ENCODE data around the gene TRIML2. TPM values are rescaled to one million over a fixed set of nuclear protein-coding genes. Genes with fewer than 3 reads are reported as not detected.
"Not testable (repeated sequence)": the region's sequence is repeated elsewhere in the genome, so short reads cannot be mapped to it uniquely, and the experiment has no call there.

Gene TRIML2
- total RNA-seq, 1 donor from 2014 or later, result not detected

- ATAC-seq, result no peak
- intact Hi-C loops (cut with micrococcal nuclease), result no loop called here
- DNase-seq, result no peak
Measured at GRCh38 chr4:188110036-188110435, 633 bp upstream of the TRIML2 start.

- ATAC-seq (no peak), DNase-seq (no peak)
- intact Hi-C loops (cut with micrococcal nuclease), result no loop called here
Measured at GRCh38 chr4:188107931-188108843, 1.2 kb downstream of the TRIML2 start.

GRCh38 chr4:188106454-188106853, 2.9 kb downstream of the TRIML2 start:
- ATAC-seq (no peak), DNase-seq (no peak)
- intact Hi-C loops (cut with micrococcal nuclease), result no loop called here

- no peak for ATAC-seq
- no peak for DNase-seq
- intact Hi-C loops (cut with micrococcal nuclease), result no loop called here
Measured at GRCh38 chr4:188092824-188093223, 16.6 kb downstream of the TRIML2 start.

- no peak for DNase-seq
- ATAC-seq, result no peak
- intact Hi-C loops (cut with micrococcal nuclease), result no loop called here
Measured at GRCh38 chr4:188086858-188087257, 22.5 kb downstream of the TRIML2 start.

- intact Hi-C loops (cut with micrococcal nuclease), result no loop called here
- DNase-seq (no peak), ATAC-seq (no peak)
Measured at GRCh38 chr4:188082796-188083195, 26.6 kb downstream of the TRIML2 start.

- intact Hi-C loops (cut with micrococcal nuclease), result no loop called here
- ATAC-seq, result no peak
- DNase-seq, result no peak
Measured at GRCh38 chr4:188078116-188078515, 31.3 kb downstream of the TRIML2 start.

GRCh38 chr4:188076169-188076568, 33.2 kb downstream of the TRIML2 start:
- intact Hi-C loops (cut with micrococcal nuclease), result no loop called here
- DNase-seq, result no peak
- ATAC-seq, result no peak

- intact Hi-C loops (cut with micrococcal nuclease), result no loop called here
- no peak for DNase-seq
- no peak for ATAC-seq
Measured at GRCh38 chr4:188061083-188061482, 48.3 kb downstream of the TRIML2 start.

- ATAC-seq (no peak), DNase-seq (no peak)
- intact Hi-C loops (cut with micrococcal nuclease), result no loop called here
Measured at GRCh38 chr4:188053302-188053701, 56.1 kb downstream of the TRIML2 start.

GRCh38 chr4:188046657-188047056, 62.7 kb downstream of the TRIML2 start:
- DNase-seq (no peak), ATAC-seq (no peak)
- intact Hi-C loops (cut with micrococcal nuclease), result no loop called here

- ATAC-seq; intact Hi-C loops (cut with micrococcal nuclease); DNase-seq: not testable (repeated sequence)
Measured at GRCh38 chr4:188045461-188045860, 63.9 kb downstream of the TRIML2 start.

- intact Hi-C loops (cut with micrococcal nuclease), result no loop called here
- ATAC-seq (no peak), DNase-seq (no peak)
Measured at GRCh38 chr4:188043154-188043553, 66.2 kb downstream of the TRIML2 start.

- intact Hi-C loops (cut with micrococcal nuclease), result no loop called here
- ATAC-seq, result no peak
- DNase-seq, result no peak
Measured at GRCh38 chr4:188042191-188042590, 67.2 kb downstream of the TRIML2 start.

GRCh38 chr4:188041721-188042120, 67.7 kb downstream of the TRIML2 start:
- intact Hi-C loops (cut with micrococcal nuclease), result no loop called here
- ATAC-seq (no peak), DNase-seq (no peak)

Other genes with a start within 250 kb of the TRIML2 start
- gene ZFP42, start 113.8 kb downstream of the TRIML2 start, total RNA-seq, result not detected
- not detected for gene TRIML1, start 29.8 kb upstream of the TRIML2 start, total RNA-seq